Epidermal melanocyte (primary cell): ENCODE results near the gene SYT7.

ENCODE experiments used
- DNase-seq: peaks from one replicate; pipeline ENCODE4 v3.0.0; 2011; ENCODE audit warnings: low spot score; ENCODE audit not compliant: insufficient read length

SYT7 gene

DNA sequence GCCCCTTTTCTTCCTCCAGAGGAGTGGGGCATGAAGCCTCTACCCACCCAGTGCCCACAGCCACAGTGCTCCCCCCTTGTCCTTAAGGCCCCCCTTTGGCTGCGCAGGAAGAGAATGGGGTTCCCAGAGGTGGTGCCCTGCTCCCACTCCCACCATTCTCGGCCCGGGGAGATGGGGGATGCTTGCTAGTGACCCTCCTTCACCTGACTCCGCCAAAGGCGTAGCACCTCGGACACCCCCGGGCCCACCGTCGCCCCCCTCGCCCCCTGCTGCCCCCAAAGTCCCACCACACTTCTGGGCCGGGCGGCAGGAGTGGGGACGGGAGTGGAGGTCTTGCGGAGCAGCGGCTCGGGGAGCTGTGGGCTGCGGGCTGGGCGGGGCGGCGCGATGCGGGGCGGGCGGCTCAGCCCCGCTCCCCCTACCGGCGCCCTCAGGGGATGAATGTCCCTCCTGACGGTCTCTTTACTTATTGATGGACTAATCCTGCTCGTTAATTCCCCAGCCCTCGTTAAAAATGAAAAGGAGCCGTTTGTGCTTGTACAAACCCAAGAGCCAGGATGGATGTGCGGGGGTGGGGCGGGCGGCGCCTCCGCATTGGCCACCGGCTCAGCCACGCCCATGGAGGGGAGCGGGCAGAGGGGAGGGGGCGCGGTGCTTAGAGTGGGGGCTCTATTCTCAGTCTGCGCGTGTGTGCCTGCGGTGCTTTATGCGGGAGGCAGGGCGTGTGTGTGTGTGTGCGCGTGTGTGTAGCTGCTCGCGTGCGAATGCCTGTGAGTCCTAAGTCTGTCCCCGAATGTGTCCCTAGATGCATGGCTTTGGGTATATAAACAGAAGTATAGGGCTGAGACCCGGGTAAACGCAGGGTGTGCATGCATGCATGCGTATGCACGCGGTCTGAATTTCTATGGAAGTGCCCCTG lies 25.6 kb downstream of the SYT7 start:
- DNase-seq: no peak

DNA sequence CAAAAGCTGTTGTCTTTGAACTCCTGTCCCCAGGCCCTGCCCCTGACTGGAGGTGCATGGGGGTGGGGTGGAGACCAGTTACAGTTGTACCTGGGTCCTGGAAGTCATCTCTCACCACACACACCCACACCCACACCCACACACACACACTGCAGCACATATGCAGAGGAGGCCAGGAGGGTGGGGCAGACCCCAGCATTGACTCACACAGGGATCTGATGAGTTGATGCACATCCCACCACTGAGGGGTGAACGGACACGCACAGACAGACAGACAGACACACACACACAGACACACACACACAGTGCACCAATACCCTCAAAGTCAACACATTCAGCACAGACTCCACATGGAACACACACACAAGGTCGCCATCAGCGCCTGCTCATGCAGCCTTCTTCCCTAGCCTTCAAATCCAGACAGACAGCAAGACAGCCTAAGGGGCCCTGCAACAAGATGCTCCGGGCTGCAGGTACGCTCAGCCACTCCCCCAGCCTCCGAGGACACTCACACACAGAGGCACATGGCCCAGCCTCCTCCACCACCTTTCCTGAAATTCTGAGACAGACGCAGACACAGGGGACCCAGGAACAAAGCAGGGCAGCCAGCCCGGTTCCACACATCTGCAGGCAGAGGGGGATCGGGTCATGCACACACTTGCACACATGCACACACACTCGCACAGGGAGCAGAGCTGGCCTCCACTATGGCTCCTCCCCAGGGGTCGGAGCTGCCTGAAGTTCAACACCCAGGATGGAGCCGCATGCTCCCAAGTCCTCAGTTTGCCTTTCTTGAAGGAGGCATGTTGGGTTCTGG lies 26.5 kb downstream of the SYT7 start:
- DNase-seq: no peak

DNA sequence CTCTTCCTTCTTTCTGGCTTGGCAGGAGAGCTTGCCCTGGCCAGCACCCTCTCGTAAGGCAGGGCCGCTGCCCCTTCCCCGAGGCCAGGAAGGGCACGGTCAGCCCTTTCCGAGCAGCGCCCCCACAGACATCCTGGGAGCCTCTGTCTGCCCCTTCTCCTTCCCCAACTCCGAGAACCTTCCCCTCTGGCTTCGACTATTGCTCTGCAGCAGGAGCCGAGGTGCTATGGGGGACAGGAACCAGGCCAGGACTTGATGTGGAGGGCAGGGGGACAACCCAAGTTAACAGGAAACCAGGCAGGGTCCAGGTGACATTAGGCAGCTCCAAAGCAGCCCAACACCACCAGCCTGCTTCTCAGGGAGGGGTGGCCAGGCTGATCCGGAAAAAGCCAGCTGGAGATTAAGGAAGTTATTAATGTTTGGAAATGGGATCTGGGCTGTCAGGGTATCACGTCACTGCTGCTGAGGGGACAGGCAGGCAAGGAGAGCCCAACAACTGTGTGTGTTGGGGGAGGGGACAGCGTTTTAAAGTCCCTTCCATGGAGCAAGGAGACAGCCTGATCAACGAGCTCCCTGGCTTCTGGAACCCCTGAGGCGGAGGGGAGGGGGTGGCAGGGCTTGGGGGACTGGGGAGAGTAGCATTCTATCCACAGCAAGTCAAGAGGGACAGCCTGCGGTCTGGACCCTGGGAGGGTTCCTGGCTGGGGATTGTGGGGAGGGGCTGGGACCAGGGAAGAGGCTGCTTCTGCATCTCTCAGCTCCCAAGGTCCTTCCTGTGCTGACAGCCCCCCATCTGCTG lies 27.3 kb downstream of the SYT7 start:
- DNase-seq: no peak

DNA sequence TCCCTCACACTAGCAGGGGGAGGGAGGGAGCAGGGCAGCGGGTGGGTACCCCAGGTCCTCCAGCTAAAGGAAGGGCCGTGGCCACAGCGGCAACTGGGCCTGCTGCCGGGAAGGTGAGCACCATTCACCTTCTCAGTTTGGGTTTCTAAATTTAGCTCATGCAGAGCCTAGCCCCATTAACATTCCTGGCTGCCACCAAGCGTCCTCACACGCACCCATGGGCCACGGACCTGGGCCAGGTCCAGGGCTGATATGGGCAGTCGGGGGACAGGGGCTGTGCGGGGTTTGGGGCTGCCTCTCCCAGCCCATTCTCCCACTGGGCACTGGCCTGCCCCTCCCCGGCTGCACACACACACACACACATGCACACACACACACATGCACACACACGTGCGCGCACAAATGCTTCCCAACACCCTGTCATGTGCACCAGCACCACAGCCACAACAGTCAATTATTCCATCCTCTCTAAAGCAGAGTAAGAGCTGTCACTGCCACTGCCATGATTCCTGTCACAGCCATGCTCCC lies 28.7 kb downstream of the SYT7 start:
- DNase-seq: no peak

DNA sequence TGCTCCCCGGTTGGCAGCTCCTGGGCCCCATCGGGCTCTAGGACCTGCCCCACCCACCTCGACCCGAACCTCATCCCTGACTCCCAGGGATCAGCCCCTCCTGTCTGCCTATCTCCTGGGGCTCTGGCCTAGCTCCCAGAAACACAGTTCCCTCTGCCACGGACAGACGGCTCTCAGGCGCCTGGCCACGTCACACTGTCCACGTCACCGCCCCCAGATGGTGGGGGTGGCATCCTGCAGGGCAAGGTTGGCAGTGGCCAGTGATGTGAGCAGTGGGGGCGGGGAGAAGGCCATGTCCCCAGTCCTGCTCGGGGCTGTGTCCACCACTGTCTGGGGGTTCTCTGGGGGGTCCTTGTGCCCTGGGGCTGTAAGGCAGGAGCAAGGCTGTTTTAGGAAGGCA lies 29.2 kb downstream of the SYT7 start:
- DNase-seq: no peak

DNA sequence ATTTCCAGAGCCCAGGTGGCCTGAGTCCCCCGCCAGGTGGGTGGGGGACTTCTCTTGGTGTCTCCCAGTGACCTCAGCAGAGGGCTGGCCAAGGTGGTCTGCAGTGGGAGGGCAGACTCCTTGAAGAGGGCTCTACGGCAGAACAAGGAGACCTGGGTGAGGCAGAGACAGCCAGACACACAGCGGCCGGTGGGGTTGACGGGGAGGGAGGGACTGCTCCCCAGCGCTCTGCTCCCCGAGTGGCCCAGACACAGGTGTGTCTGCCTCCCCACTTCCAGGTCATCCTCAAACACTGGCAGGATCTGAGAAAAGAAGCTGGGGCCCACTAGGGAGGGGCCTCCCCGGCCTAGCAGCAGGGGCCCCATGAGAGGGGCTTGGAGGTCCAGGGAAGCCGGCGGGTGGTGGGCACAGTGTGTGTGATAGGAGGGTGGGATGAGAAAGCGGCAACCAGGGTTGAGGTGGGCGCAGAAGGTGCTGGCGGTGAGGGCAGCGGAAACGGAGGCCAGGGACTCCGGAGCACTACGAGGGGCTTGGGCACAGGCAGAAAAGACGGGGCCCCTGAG lies 30.1 kb downstream of the SYT7 start:
- no peak for DNase-seq

DNA sequence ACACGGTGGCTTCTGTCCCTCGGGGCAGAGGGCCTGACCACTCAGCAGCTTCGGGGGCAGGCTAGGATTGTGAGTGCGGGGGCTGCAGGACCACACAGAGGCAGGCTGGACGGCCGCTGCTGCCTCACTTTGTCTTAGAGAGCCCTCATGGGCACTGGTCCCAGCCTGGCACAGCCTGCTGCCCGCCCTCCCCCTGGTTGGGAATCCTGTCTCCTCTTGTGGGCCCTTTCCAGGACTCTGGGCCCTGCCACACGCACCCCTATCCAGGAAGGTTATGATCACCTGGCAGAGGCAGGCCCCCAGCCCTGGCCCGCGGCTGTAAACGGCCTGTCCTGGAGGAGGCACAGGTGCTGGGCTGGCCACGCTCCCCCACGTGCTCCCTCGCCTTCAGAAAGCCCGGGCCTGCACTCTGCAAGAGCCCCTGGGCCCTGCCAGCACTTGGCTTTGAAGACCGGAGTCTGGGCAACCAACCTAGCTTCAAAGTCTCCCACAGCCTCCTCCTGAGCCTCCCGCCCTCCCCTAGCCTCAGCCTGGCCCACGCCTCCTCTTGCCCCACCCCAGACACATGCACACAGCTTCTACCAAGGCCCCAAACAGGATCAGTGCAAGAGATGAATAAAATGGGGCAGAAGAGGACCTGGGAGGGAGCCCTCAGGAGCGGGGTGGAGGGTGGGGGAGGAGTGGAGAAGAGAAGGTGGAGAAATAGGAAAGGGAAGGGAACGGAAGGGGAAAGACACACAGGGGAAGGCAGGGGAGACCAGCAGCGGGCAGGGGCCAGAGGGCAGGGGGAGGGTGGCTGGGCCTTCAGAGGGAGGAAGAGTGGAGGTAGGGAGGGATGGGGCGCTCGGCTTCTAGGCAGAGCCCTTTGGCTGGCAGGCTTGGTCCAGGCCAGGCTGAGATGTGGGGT lies 31.0 kb downstream of the SYT7 start:
- no peak for DNase-seq

DNA sequence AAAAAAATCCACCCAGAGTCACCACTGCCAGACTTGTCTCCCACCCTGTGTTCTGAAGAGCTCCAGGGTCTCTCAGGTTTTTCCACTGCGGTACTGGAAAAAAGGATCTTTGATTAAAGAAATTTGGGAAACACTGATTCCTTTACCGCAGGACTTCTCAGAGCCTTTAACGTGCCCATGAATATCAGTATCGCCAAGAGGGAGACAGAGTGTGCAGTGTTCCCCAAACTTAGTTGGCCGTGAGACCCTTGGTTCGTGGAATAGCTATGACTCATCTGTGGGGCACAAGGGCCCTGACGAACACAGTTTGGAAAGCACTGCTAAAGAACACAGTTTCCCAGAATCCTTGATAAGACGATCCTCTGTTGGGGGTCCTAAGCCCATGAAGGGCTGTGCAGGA lies 31.7 kb downstream of the SYT7 start:
- DNase-seq: no peak

DNA sequence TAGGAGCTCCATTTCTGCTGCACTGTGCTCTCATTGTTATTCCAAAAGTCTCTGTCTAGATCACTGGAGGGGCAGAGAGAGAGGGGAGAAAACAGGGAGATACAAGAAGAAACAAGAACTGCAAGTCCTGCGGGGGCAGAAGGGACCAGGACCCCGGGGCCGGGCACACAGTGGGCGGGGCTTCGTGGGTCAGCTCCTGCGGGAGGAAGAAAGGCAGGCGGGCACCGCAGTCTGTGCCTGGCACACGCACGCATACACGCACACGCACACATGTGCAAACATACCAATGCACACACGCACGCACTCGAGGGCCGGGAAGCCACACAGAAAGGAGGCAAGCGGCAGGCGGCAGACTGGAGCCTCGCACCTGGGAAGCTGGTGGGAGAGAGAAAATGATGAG lies 33.6 kb downstream of the SYT7 start:
- DNase-seq: no peak

DNA sequence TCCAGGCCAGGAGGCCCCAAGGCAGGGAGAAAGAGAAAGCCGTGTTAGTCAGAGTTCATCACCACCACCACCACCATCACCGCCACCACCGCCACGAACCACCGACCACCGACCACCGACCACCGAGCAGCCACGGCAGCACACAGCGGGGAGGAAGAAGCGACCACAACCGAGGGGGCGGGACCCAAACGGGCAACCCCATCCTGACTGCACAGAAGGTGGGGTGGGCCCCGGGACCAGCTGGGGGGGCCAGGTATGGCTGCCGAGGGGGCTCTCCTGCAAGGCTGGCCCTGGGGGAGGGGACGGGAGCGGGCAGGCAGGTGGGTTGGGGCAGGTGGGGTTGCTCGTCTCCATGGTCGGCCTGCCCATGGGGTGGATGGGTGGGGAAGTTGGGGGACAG lies 34.2 kb downstream of the SYT7 start:
- no peak for DNase-seq

DNA sequence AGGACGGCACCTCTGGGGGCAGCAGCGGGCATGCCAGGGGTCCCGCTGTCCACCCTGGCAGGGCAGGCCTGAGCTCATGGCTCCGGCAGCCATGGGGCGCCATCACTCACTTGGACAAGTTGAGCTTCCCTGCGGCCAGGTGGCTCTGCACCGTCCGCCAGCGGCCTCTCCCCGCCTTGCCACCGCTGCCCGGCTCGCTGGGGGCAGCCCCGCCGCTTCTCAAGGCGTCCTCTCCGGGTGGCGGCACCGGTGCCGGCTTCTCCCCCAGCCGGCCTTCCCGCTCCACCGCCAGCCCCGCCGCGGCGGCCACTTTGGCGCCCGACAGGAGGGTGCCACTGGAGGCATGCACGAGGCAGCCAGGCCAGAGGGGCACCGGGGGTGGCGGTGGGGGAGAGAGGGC lies 35.0 kb downstream of the SYT7 start:
- DNase-seq: no peak

DNA sequence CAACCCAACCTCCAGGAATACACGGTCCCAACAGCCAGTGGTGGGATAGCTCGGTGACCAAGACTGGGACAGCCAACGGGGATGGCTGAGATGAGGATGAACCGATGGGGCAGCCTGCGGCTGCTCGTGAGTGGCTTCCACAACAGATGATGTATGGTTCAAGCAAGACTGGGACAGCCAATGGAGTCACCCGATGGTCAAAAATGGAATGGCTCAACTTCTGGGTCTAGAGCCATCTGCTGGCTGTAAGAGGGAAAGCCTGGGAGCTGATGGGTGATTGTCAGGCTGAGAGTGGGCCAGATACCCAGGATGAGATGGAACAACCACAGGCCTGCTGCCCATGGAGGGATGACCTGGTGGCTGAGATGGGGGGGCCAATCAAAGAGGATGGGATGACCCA lies 35.5 kb downstream of the SYT7 start:
- DNase-seq: no peak

DNA sequence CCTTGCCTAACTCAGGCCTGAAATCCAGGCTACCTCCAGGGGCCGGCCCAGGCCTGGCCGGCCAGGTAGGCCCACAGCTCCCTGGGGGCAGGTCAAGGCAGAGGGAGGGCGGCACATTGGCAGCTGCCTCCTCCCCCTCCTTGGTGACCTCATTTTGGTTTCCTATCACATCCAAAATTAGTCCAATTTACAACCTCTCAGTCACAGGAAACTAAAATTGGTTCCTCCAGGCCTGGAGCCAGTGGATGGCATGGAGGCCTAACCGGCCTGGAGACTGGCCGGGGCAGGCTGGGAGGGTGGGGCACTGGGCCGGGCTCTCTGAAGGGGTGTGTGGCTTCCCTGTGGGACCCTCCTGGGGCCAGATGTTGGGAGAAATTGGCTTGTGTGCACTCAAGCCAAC lies 36.4 kb downstream of the SYT7 start:
- no peak for DNase-seq

DNA sequence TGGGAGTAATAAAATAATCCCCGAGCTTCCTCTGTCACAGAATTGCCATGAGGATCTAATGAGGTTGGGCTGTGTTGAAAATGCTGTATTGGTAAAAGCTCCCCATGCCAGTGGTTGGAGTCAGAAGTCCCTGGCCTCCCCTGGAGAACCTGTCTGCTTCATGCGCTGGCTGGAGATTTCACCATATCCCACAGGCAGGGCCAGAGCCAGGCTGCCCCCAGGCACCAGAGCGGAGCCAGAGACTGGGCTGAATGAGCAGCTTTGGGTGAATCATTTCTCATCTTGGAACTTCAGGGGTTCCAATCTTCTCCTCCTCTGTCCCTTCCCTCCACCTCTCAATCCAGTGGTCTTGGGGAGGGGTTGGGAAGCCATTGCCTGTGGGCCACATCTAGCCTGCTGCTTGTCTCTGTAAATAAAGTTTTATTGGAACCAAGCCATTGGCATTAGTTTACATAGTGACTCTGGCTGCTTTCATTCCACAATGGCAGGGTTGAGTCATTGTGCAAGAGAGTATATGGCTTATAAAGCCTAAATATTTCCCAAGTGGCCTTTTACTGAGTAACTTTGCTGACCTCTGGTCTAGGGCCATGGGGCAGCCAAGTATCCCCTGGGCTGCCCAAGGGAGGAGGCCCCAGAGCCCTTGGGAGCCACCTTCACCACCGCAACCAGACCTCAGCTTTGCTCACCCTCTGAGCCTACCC lies 37.1 kb downstream of the SYT7 start:
- no peak for DNase-seq

DNA sequence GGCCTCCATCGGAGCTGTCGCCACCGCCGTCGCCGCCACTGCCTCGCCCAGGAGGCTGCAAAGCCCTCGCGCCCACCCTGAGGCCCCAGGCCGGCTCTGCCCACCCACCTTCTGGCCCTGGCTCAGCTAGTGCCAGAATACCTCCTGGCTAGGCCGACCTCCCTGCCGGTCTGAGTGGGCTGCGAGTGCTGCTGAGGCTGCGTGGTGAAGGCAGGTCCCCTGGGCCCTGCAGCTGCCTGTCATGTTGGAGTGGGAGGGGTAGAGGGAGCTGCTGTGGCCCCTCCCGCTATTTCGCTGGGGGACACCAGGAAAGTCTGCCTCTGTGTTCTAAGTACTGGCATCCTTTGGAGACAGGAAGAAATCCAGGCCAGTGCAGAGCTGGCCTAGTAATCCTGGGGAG lies 38.2 kb downstream of the SYT7 start:
- DNase-seq: no peak

DNA sequence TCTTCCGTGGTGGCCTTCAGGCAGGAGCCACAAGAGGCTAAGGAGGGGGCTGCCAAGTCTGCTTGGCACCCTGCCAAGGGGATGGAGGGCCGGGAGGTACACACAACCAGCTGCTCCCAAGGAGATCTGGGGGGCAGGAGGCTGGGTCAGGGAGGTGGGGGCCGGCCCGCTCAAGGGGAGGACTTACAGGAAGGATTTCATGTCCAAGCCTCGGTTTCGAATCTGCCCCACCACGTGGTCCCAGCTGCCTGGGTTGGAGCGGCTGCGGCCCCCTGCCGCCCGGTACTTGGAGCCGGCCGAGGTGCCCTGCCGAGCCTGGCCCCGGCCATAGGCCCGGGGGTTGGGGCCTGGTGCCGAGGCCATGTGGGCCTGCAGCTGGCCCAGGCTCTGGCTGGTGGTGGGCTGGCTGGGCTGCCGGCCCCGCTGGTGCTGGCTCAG lies 38.8 kb downstream of the SYT7 start:
- DNase-seq: no peak

DNA sequence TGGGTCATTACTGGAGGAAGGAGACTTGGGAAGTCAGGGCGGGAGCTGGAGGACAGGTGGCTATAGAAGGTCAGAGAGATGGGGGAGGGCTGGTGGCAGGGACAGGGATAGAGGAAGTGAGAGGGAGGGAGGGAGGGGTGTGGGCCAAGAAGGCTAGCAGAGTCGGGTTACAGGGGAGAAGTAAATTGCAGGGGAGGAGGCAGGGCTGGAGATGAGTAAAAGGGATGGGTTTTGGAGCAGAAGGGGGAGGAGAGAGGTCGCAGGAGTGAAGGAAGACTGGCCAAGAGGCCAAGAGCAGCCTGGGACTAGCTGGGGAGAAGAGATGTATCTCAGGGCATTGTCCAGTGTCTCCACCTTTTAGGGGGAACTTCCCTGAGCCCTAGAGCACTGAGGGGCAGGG lies 39.3 kb downstream of the SYT7 start:
- no peak for DNase-seq

DNA sequence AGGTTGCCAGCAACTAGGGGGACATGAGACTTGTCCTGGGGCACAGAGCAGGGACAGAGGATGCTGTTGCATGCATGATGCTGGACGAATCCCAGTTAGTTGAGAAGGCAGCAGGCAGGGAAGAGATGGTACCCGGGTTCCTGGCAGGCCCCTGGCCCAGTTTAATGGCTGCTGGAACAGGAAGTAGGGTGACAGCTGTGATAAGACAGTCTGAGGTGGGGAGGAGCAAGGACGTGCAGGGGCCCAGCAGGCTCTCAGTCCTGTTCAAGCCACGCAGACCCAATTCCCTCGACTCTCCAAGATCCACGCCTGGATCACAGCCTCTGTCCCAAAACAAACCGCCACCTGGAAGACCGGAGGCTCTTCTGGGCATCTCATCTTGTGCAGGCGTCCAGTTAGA lies 40.3 kb downstream of the SYT7 start:
- no peak for DNase-seq

DNA sequence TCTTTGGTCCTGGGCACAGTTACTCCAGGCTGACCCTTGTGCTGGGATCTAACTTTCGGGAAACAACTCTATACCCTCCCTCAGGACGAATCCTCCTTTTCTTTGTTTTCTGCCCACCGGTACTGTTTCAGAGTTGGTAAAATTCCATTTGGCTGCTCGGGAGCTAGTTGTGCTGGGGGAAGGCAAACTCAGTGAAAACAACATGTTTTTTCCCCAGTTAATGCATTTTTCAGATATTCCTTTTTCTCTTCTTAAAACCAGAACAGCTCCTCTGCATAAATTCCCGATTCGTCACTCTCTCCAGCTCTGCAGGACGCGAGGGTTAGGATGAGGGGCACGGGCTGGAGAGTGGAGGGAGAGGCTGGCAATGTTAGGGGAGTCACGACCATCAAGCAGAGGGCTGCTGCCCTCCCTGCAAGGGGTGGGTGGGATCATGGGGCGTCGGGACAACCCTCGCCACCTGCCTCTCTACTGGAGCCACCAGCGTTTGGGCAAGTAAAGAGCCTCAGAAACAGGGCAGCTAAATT lies 41.0 kb downstream of the SYT7 start:
- no peak for DNase-seq
